Raji (cell line): Measurements from ENCODE around the gene SH2B2.

Experiments used
- POLR2A ChIP-seq: IDR thresholded peaks from 2 replicates; pipeline ENCODE4 v1.6.1; 2011; ENCODE audit warnings: low read depth, low read length, control low read depth; ENCODE audit not compliant: insufficient read depth

Gene SH2B2

GRCh38 chr7:102306916-102307677 is 20.4 kb downstream of the SH2B2 start:
- TF ChIP-seq POLR2A = peak; percentile 65

GRCh38 chr7:102310414-102310815 is 23.7 kb downstream of the SH2B2 start:
- TF ChIP-seq POLR2A = no peak

GRCh38 chr7:102312317-102312716 is 25.6 kb downstream of the SH2B2 start:
- TF ChIP-seq POLR2A = no peak

- TF ChIP-seq POLR2A = no peak
Observed at GRCh38 chr7:102313997-102314780, 27.5 kb downstream of the SH2B2 start.

GRCh38 chr7:102317231-102318059 is 30.8 kb downstream of the SH2B2 start:
- TF ChIP-seq POLR2A = no peak

GRCh38 chr7:102318482-102318971 is 31.9 kb downstream of the SH2B2 start:
- TF ChIP-seq POLR2A = no peak

GRCh38 chr7:102319671-102320070 is 33.0 kb downstream of the SH2B2 start:
- no peak for TF ChIP-seq POLR2A

- no peak for TF ChIP-seq POLR2A
Observed at GRCh38 chr7:102320181-102320580, 33.5 kb downstream of the SH2B2 start.

- TF ChIP-seq POLR2A = no peak
Observed at GRCh38 chr7:102320601-102321350, 34.1 kb downstream of the SH2B2 start.

- TF ChIP-seq POLR2A = no peak
Observed at GRCh38 chr7:102321351-102322201, 34.9 kb downstream of the SH2B2 start.

- no peak for TF ChIP-seq POLR2A
Observed at GRCh38 chr7:102322202-102322715, 35.6 kb downstream of the SH2B2 start.

GRCh38 chr7:102323914-102324195 is 37.2 kb downstream of the SH2B2 start:
- TF ChIP-seq POLR2A = no peak

- TF ChIP-seq POLR2A = no peak
Observed at GRCh38 chr7:102326157-102326889, 39.7 kb downstream of the SH2B2 start.
